Measurements from ENCODE around the gene SLC2A4RG.
"Not testable (repeated sequence)": the region's sequence is repeated elsewhere in the genome, so short reads cannot be mapped to it uniquely, and the experiment has no call there.

SLC2A4RG gene

DNA sequence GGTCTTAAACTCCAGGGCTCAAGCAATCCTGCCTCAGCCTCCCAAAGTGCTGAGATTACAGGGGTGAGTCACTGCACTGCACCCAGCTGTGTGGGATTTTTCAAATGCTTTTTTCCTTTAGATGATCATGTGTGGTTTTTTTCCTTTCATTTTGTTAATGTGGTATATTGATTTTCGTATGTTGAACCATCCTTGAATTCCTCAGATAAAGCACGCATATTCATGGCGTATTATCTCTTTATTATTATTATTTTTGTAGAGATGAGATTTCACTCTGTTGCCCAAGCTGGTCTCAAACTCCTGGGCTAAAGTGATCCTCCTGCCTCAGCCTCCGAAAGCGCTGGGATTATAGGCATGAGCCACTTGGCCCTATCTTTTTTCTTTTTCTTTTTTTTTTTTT, 24.7 kb upstream of the SLC2A4RG start:
- DNase-seq: peak; percentile 2

DNA sequence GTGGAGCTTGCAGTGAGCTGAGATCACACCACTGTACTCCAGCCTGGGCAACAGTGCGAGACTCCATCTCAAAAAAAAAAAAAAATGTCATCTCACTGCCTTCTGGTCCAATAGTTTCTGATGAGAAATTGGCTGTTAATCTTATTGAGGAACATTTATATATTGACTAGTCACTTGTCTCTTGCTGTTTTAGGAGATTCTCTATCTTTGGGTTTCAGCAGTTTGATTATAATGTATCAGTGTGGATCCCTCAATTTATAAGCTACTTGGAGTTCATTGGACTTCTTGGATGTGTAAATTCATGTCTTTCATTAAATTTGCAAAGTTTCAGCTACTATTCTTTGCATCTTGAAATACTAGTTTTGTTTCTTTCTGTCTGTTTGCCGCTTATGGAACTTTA, 20.6 kb upstream of the SLC2A4RG start:
- DNase-seq: no peak

DNA sequence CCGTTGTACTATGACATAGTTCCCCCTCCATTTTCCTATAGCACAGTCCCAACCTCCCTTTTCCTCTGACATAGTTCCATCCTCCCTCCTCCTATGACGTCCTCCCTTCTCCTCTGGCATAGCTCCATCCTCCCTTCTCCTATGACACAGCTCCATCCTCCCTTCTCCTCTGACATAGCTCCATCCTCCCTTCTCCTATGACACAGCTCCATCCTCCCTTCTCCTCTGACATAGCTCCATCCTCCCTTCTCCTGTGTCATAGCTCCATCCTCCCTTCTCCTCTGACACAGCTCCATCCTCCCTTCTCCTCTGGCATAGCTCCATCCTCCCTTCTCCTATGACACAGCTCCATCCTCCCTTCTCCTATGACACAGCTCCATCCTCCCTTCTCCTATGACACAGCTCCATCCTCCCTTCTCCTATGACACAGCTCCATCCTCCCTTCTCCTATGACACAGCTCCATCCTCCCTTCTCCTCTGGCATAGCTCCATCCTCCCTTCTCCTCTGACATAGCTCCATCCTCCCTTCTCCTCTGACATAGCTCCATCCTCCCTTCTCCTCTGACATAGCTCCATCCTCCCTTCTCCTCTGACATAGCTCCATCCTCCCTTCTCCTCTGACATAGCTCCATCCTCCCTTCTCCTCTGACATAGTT, 16.5 kb upstream of the SLC2A4RG start:
- not testable (repeated sequence) for DNase-seq

DNA sequence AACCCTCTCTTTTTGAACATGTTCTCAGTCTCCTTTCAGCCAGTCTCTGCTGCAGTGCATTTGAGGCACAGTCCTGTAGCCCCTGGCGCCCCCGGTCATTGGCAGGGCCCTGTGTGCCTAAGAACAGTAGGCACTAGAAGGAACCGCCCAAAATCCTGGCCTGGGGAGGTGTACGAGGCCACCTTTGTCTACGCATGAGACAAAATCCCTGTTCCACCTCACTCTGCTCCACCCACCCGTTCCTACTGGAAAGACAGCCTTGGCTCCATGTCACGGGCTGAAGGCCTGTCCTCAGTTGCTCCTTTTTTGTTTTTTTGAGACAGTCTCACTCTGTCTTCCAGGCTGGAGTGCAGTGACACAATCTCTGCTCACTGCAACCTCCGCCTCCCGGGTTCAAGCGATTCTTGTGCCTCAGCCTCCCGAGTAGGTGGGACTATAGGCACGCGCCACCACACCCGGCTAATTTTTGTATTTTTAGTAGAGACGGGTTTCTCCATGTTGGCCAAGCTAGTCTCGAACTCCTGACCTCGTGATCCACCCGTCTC, 9.3 kb upstream of the SLC2A4RG start:
- peak; percentile 63 for DNase-seq

DNA sequence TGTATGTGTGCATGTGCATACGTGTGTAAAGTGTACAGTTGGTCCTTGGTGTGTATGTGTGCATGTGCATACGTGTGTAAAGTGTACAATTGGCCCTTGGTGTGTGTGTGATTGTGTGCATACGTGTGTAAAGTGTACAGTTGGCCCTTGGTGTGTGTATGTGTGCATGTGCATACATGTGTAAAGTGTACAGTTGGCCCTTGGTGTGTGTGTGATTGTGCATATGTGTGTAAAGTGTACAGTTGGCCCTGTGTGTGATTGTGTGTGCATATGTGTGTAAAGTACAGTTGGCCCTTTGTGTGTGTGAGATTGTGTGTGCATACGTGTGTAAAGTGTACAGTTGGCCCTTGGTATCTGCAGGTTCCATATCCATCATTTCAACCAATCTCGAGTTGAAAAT, 8.2 kb upstream of the SLC2A4RG start:
- DNase-seq: peak; percentile 33

DNA sequence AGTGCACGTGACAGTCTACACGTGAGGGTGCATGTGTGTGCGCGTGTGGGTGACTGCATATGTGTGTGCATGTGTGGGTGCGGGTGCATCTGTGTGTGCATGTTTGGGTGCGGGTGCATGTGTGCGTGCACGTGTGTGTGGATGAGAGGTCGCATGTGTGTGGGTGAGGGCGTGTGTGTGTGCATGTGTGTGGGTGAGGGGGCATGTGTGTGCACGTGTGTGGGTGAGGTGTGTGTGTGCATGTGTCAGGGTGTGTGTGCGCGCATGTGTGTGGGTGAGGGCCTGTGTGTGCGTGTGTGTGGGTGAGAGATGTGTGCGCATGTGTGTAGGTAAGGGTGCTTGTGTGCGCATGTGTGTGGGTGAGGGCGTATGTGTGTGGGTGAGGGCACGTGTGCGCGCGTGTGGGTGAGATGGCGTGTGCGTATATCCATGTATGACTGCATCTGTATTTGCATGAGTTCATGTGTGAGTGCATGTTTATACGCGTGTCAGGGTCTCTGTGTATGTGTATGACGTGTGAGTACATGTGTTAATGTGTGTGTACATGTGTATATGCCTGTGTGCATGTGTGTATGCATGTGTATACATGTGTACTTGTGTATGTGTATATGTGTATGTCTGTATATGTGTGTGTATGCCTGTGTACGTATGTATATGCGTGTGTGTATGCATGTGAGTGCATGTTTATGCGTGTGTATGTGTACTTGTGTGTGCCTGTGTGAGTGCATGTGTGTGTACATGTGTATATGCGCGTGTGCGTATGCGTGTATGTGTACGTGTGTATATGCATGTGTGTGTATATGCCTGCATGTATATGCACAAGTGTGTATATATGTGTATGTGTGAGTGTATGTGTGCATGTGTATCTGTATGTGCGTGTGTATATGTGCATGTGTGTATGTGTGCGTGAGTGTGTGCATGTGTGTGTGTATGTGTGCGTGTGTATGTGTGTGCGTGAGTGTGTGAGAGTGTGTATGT, 7.2 kb upstream of the SLC2A4RG start:
- peak; percentile 44 for DNase-seq

DNA sequence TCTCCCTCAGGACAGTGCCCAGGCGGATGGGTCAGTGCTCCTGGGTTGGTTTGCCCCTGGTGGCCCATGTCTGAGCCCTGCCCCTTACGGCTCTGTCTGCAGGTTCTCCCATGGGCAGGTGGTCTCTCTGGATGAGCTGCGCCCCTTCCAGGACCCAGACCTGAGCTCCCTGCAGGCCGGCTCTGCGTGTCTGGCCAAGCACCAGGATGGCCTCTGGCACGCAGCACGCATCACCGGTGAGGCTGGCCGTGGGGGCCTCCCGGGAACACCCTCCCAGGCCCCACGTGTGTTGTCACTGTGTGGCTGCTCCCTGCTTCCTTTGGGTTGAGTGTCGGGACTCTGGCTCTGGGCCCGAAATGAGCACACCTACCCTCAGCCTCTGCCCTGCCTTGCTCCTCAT, 6.5 kb upstream of the SLC2A4RG start:
- peak; percentile 62 for DNase-seq

DNA sequence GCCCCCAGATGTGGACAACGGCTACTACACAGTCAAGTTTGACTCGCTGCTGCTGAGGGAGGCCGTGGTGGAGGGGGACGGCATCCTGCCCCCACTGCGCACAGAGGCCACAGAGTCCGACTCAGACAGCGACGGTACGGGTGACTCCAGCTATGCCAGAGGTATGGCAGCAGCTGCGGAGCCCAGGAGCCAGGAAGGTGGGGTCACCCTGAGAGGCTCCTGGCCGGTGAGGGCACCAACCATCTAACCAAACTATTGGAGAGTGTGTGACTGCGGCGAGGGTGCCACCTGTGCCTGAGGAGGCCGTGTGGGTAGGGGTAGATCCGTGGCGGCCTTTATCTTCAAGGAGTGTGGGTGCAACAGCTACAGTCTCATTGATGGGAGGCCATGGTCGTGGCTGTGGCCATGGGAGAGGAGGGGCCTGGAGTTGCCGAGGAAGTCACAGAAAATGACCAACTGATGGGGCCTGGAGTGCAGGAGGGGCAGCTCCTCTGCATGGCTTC, 5.9 kb upstream of the SLC2A4RG start:
- peak; percentile 61 for DNase-seq

DNA sequence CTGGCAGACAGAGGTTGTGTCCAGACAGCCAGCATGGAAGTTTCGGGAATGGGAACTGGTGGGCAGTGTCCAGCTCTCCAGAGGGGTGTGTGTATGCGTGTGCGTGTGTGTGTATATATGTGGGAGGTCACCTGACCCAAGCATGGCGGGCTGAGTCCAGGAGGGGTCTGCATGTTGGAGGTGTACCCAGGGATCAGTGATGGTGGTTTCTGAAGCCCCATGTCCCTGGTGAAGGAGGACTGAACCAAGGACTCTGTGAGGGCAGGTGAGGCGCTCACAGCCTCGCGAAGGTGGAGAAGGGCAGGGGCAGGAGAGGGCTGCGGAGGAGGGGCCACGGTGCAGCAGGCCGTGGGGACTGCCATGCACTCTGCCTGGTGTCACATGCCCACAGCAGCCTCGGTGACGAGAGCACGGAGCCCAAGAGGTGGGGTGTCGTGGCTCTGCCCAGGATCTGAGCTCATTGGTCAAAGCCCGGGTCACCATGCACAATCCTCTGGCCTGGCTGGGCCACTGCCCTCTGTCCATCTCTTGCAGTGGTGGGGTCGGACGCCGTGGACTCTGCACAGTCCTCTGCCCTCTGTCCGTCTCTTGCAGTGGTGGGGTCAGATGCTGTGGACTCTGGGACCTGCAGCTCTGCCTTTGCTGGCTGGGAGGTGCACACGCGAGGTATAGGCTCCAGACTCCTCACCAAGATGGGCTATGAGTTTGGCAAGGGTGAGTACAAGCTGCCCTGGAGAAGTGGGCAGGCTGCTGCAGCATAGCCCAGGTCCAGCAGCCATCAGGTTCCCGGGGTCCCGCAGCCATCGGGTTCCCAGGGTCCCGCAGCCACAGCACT, 5.2 kb upstream of the SLC2A4RG start:
- peak; percentile 60 for DNase-seq

DNA sequence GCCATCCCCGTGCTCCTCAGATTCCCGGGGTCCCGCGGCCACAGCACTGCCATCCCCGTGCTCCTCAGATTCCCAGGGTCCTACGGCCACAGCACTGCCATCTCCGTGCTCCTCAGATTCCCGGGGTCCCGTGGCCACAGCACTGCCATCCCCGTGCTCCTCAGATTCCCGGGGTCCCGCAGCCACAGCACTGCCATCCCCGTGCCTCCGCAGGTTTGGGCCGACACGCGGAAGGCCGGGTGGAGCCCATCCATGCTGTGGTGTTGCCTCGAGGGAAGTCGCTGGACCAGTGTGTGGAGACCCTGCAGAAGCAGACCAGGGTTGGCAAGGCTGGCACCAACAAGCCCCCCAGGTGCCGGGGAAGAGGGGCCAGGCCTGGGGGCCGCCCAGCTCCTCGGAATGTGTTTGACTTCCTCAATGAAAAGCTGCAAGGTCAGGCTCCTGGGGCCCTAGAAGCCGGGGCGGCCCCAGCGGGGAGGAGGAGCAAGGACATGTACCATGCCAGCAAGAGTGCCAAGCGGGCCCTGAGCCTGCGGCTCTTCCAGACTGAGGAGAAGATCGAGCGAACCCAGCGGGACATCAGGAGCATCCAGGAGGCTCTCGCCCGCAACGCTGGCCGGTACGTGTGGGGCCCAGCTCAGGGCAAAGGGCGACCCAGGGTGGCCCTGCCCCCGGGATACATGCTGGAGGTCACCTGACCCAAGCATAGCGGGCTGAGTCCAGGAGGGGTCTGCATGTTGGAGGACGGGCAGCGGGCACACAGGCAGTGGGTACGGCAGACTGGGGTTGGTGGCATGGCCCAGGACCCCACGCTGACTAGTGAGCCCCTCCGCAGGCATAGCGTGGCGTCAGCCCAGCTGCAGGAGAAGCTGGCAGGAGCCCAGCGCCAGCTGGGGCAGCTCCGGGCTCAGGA, 4.4 kb upstream of the SLC2A4RG start:
- peak; percentile 61 for DNase-seq

DNA sequence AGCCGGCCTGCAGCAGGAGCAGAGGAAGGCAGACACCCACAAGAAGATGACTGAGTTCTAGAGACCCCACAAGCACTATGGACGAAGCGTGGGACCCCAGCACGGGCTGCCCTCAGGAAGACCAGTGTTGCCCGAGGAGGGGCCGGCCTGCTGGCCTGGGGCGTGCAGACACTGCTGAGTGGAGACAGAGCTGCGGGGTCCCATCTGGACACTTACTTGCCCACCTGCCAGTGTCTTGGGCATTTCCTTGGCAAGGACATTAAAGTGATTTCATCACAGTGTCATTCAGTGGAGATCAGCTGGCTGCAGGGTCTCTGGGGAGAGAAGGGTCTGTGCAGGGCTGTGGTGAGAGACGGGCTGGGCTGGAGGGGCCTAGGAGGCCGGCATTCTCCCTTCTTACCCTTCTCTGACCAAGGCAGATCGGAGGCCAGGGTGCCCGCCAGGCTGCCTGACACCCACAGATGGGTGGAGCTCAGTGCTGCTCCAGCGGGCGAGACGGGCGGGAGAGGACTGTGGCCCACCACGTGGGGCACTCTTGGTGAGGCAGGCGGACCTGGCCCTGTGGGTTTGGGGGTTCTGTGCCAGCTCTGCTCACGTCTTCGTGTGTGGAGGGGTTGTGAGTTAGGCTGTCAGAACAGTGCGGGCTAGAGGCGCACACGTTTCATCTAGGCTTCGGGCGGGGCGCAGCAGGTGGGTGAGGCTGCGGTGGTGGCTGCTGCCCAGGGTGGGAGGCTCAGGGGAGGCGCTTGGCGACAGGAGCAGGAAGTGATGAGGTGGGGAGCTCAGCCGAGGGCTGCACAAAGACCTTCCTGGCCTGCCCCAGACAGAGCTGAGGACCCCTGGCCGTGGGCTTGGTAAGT, 3.5 kb upstream of the SLC2A4RG start, which contains the start of gene LIME1:
Gene LIME1, plus strand, starts transcription at position 806 of the 860 bp plus-strand sequence. CDS start 886 bp downstream, outside the sequence.
- DNase-seq: peak; percentile 89

DNA sequence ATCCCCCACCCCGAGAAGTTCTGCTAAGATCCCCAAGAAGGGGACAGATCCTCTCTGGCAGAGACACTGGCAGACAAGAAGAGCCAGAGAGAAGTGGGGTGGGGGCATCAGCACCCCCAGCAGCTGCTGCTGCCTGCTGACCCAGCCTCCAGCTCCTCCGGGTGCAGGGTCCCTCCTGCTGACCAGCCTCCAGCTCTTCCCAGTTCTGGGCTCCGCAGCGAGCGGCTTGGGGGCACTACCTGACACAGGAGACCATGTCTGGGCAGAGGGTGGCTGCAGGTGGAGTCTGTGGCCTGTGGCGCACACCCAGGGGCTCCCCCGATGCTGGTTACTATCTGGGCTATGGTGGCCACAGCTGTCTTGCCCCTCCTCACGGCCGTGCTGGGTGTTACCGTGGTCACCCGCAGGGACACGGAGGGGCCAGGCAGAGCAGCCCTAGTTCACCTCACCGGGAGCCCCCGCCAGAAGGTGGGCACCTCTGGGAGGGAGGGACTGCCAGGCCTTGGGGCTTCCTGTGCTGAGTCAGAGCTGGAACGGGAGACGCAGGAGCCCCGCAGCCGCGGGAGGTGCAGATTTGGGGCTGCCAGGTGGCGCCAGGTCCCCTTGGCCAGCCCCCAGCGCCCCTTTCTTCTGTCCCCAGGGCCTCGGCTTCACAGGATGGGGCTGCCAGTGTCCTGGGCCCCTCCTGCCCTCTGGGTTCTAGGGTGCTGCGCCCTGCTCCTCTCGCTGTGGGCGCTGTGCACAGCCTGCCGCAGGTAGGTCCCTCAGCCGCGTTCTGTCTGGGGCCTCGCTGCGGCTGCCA, 2.5 kb upstream of the SLC2A4RG start:
- DNase-seq: peak; percentile 84

DNA sequence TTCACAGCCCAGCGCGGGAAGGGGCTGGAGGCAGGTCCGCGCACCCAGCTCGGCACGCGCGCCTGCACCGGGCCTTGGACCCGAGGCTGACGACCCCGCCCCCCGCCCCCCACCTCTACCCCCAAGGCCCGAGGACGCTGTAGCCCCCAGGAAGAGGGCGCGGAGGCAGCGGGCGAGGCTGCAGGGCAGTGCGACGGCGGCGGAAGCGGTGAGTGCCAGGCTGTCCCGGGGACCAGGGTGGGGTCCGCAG, 2.0 kb upstream of the SLC2A4RG start:
- no peak for DNase-seq

DNA sequence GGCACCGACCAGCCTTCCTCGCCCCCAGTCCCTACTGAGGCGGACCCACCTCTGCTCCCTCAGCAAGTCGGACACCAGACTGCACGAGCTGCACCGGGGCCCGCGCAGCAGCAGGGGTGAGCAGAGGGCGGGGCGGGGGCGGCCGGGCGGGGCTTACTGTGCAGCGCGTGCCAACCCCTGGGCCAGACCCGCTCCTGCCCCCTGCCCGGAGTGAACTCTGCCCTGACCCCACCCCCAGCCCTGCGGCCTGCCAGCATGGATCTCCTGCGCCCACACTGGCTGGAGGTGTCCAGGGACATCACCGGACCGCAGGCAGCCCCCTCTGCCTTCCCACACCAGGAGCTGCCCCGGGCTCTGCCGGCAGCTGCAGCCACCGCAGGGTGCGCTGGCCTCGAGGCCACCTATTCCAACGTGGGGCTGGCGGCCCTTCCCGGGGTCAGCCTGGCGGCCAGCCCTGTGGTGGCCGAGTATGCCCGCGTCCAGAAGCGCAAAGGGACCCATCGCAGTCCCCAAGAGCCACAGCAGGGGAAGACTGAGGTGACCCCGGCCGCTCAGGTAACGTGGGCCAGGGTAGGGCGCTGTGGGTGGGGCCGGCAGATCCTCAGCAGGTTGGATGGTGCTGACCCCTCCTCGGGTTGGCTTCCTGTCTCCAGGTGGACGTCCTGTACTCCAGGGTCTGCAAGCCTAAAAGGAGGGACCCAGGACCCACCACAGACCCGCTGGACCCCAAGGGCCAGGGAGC, 1.5 kb upstream of the SLC2A4RG start:
- DNase-seq: peak; percentile 80

DNA sequence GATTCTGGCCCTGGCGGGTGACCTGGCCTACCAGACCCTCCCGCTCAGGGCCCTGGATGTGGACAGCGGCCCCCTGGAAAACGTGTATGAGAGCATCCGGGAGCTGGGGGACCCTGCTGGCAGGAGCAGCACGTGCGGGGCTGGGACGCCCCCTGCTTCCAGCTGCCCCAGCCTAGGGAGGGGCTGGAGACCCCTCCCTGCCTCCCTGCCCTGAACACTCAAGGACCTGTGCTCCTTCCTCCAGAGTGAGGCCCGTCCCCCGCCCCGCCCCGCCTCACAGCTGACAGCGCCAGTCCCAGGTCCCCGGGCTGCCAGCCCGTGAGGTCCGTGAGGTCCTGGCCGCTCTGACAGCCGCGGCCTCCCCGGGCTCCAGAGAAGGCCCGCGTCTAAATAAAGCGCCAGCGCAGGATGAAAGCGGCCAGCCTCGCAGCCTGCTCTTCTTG, 868 bp upstream of the SLC2A4RG start:
- DNase-seq: peak; percentile 81

DNA sequence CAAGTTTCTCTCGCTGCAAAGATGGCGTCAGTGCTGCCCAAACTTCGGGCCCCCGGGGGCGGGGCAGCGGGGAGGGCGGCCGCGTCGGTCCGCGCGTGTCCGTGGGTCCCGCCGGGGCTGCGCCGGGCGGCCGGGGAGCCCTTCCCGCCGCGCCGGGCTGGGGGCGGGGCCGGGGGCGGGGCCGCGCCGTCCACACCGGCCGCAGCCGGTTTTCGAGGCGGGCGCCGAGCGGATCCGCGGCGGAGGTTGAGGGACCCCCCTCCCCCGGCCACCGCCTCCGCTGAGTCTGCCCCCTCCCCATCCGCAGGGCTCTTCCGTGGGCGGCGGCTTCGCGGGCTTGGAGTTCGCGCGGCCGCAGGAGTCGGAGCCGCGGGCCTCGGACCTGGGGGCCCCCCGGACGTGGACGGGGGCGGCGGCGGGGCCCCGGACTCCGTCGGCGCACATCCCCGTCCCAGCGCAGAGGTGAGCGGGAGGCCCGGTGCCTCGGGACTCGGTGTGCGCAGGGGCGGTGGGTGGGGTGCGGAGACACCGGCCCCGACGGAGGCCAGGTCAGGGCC, 572 bp downstream of the SLC2A4RG start:
- peak; percentile 86 for DNase-seq

DNA sequence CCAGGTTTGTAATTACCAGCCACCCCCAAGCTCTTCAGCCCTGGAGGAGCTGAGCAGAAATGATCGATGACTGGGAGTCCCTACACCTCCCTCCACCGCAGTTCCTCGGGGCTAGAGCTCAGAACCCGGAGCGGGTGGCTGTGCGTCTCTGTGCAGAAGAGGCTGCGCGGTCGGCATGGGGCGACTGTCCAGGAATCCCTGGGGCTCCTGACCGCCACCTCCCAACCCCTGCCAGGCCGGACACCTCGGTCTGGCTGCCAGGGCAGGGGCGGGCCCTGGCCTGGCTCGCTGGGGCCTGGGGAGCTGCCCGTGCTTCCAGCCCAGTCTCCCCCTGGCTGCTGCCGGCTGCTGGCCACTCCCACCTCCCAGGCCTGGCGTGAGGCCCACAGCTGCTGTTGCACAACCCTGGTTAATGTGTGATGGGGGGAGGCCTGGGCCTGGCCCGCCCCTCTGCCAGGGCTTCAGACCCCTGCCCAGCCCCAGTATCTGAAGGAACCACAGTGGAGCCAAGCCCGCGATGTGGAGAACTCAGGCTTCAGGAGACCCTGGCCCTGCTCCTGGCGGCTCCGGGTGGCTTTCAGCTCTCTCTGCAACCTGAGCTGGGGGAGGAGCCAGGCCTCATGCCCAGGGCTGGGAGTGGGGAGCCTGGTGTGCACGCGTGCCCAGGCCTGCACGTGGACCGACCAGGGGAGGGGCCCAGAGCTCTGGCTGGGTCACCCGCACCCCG, 1.2 kb downstream of the SLC2A4RG start:
- peak; percentile 77 for DNase-seq

DNA sequence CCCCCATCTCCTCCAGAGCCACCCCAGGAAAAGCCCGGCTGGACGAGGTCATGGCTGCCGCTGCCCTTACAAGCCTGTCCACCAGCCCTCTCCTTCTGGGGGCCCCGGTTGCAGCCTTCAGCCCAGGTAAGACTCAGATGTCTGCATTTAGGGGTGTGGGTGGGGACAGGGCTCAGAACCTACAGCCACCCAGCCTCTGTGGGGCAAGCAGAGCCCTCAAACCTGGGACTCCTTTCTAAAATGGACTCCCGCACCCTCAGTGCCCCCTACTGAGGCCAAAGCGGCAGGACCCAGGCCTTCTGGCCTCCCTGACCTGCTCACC, 1.7 kb downstream of the SLC2A4RG start:
- peak; percentile 64 for DNase-seq

Data from activated effector memory CD4-positive, alpha-beta T cell treated with anti-CD3 and anti-CD28 coated beads, Interleukin-2, amount 50 U/mL, for 16 hours (primary cell).